ENCODE results near the gene FAM24B. TPM values are rescaled to one million over a fixed set of nuclear protein-coding genes. Genes with fewer than 3 reads are reported as not detected.

Gene FAM24B
- total RNA-seq, 1 donor from 2014 or later, result 0.60 TPM

DNA sequence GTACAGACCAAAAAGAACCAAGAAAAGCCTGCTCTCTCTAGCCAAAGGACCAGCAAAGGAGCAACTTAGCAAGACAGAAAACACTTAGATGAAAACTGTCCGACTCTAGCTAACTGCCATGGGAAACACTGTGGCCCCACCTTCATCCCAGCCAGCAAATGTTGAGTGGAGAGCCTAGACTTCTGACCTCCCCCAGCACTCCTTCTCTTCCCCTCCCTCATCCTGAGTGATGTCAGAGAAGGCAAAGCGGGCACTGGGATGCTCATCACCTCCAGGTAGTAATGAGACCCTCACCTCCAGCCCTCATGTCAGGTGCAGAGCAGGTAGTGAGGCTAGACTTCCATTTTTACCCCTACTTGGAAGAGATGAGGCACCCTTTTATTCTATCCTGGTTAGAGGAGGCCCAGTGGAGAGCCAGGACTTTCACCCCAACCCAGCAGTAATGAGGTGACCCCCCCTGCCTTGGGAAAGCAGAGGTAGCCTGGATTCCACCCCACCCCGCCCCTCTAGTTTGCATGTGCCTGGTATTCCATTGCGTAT lies 50.6 kb downstream of the FAM24B start:
- no peak for DNase-seq (ENCODE audit: low read depth in 2 of 2)

DNA sequence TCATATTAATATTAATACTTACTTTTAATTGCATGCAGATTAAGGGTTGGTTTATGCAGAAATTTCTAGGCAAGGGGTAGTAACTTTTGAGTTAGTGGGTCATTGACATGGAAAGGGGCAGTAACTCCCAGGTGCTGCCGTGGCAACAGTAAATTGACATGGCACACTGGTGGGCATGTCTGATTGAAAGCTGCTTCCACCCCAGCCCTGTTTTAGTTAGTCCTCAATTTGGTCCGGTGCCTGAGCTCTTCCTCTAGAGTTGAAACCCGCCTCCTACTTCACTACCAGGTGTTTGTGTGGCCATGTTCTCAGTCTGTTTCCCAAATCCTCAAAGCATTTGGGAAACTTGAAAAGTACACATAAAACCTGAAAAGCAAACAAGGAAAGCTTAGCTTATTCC lies 52.1 kb downstream of the FAM24B start:
- DNase-seq (ENCODE audit: low read depth in 2 of 2), result no peak

DNA sequence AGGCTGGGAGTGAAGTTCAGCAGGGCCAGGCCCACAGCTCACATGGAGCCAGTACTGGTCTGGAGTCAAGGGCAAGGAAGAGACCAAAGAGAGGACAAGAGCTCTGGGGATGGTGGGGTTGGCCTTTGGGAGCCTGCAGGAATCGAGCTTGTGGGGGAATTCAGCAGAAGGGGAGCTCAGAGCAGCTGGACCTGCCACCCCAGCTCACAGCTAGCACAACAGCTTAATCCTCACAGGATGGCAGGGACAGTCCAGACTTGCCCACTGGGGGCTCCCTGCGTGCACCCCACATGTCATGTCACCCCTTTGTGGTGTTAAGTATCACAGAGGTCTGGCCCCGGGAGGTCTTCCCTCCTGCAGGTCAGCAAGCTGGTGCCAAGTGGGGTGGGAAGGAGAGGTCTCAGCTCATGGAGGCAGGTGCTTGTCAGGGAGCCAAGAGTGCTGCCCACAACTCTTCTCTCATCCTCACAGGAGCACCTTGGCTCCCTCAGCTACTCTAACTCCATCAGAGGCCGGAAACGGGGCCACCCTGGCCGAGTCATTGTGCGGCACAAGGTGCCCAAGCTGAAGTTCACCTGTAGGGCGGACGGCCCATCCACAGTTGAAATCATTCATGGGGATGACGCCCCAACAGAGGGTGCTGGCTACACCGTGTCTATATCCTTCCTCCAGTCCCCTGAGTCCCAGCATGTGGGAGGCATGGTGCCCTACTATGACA lies 56.2 kb downstream of the FAM24B start:
- DNase-seq (ENCODE audit: low read depth in 2 of 2), result no peak

DNA sequence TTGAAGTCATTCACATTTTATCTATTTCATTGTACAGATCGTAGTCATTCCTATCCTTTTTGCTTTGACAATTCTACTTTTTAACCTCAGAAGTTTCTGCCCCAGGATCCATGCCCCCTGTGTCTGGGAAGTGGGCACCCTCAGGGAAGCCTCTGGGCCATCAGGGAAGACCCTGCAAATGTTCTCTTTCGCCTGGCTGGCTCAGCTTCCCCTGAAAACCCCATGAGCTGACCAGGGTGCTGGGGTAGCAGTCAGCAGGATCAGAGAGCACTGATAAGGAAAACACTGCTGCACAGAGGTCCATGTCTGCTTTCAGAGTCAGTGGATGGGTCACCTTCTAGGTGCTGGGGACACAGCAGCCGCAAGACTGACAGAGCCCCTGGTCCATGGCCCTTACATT lies 57.6 kb downstream of the FAM24B start:
- DNase-seq (ENCODE audit: low read depth in 2 of 2), result no peak

DNA sequence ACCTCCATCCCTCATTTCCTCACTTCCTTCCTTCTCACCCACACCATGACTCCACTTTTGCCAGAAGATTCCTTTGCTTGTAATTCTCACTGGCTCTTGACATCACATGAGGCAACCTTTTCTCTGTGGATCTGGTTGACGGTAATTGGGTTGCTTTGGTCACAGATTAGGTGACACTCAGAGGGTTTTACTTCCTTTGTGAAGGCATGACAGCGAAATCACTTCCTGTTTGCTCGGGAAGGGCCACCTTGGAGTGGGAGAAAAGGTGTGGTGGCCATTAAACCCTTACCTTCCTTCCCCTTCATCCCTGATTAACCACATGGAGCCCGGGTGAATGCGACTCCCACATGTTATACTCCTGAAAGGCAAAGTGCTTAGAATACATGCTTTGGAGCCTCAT lies 63.9 kb downstream of the FAM24B start:
- no peak for DNase-seq (ENCODE audit: low read depth in 2 of 2)

DNA sequence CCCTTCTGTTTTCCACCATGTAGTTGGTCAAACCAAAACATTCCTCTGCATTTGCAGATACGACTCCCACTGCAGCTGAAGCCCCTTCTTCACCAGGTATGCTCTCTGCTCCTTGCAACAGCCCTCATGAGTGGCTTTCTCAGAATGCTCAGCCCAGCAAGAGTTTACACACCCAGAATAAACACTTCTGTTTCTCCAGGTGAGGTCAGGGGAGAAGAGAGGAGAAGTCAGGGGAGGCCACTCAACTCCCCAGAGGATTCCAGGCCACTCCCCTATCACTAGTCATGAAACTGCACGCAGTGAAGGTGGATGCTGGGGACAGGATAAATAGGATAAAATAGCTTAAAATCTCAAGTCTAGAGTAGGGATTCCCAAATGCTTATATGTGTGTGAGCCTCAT lies 64.9 kb downstream of the FAM24B start:
- no peak for DNase-seq (ENCODE audit: low read depth in 2 of 2)

DNA sequence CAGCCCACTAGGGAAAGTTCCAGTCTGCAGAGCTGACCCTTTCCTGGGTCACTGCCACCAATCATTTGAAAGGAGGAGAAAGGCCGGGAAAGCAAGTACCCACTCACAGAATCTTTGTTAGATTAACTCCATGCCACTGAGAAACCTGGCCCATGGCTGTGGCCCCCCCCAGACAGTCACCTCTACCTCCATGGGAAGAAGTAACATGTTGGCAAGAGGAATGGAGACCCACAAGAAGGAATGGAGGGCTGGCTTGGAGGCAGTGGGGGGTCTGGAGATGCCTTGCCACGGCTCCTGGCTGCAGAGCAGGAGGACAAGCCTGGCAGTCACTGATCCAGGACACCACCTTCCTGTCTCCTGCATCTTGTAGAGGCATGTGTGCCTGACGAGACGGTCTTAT lies 66.6 kb downstream of the FAM24B start:
- DNase-seq (ENCODE audit: low read depth in 2 of 2), result no peak

DNA sequence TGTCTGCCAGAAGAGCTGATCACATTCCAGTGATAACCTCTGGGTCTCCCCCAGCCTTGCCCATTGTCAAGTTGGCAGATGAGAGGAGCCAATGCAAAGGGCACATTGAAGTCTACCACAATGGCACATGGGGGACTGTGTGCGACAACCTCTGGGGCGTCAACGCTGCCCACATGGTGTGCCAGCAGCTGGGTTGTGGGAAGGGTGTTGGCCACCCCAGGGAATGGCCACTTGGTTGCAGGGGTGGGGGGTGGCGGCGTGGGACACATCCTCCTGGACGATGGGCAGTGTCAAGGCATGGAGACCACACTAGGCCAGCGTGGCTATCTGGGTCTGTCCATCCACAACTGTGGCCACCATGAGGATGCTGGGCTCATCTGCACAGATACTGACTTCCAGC lies 77.1 kb downstream of the FAM24B start:
- no peak for DNase-seq (ENCODE audit: low read depth in 2 of 2)

Other genes with a start within 250 kb of the FAM24B start
- not detected in 2 replicates for gene C10orf120, start 179.7 kb downstream of the FAM24B start, total RNA-seq
- 0.20 and 0.44 TPM in 2 replicates for gene CUZD1, start 33.7 kb downstream of the FAM24B start, total RNA-seq
- gene FAM24A, start 31.0 kb upstream of the FAM24B start, total RNA-seq, result not detected in 2 replicates
- gene C10orf88, start 74.6 kb upstream of the FAM24B start, total RNA-seq, result 12.6 and 15.9 TPM in 2 replicates
- gene PSTK, start 100.8 kb upstream of the FAM24B start, total RNA-seq, result 2.4 and 2.8 TPM in 2 replicates
- gene IKZF5, start 129.2 kb upstream of the FAM24B start, total RNA-seq, result 1.7 and 2.2 TPM in 2 replicates
- gene ACADSB, start 129.4 kb upstream of the FAM24B start, total RNA-seq, result 3.2 and 3.9 TPM in 2 replicates

Measured in lung microvascular endothelial cell (primary cell).